Duodenal mucosa (tissue), 2 donors: ENCODE results near the gene DHCR24.

Experiments
- H3K27ac ChIP-seq: one replicate; pipeline ENCODE4 v1.7.0; 2013; ENCODE audit warnings: low read depth, low read length
- H3K27me3 ChIP-seq, 2 donors: one replicate each; pipeline ENCODE4 v1.7.0; 2013; ENCODE audit warnings: low read length in 2 of 2, control low read depth in 1 of 2; ENCODE audit not compliant: insufficient read depth in 2 of 2, control insufficient read depth in 1 of 2
- H3K36me3 ChIP-seq, 2 donors: one replicate each; pipeline ENCODE4 v1.7.0; 2013; ENCODE audit warnings: low read length in 2 of 2, control low read depth in 1 of 2; ENCODE audit not compliant: insufficient read depth in 2 of 2, control insufficient read depth in 1 of 2
- H3K4me1 ChIP-seq, 2 donors: one replicate each; pipeline ENCODE4 v1.7.0; 2013; ENCODE audit warnings: low read length in 2 of 2, control low read depth in 1 of 2; ENCODE audit not compliant: insufficient read depth in 2 of 2, control insufficient read depth in 1 of 2
- H3K4me3 ChIP-seq, 2 donors: one replicate each; pipeline ENCODE4 v1.7.0; 2013; ENCODE audit warnings: low read length in 2 of 2, low read depth in 1 of 2
- H3K9ac ChIP-seq, 2 donors: one replicate each; pipeline ENCODE4 v1.7.0; 2013; ENCODE audit warnings: low read length in 2 of 2, low read depth in 1 of 2
- H3K9me3 ChIP-seq, 2 donors: one replicate each; pipeline ENCODE4 v1.7.0; 2013; ENCODE audit warnings: low read length in 2 of 2, control low read depth in 1 of 2; ENCODE audit not compliant: control insufficient read depth in 1 of 2

The DHCR24 gene

DNA sequence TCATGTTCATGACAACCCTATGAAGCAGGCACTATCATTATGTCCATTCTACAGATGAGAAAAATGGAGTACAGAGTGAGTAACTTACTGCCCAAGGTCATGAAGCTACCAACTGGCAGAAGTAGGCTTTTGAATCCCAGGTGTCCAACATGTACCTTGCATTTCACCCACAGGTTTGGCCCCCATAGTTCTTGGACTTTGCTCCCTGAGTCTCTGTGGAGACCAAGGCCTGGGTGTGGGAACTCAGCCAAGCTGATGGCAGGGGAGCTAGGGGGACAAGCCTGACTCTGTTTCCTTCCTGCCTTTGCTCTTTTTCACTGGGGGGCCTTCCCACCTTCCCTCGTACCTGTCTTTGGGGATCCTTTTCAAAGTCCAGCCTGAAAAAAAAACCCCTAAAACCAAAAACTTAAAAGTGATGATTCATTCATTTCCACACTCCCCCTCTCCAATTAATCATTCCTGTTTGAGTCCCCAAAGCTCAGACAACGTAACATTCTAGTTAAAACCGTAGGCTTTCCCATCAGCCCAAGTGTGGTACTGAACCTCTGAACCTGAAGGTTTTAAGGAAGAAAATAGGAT, 77.4 kb downstream of the DHCR24 start:
- Histone ChIP-seq H3K36me3 (no peaks in the 10 kb centered on the region), H3K9me3 (no peaks in the 10 kb centered on the region)

GRCh38 chr1:54808443-54809207, 78.4 kb downstream of the DHCR24 start:
- H3K4me3 ChIP-seq = no peak overlapping the region
- H3K27me3 ChIP-seq = no peaks in the 10 kb centered on the region
- H3K9me3 ChIP-seq = no peaks in the 10 kb centered on the region
- no peaks in the 10 kb centered on the region for H3K36me3 ChIP-seq
- peaks cover 40 to 41% of the 10 kb centered on the region in 2 donors for H3K4me1 ChIP-seq
- no peak overlapping the region for H3K27ac ChIP-seq
- H3K9ac ChIP-seq = no peak overlapping the region

More for the DNA sequence above, 77.4 kb downstream of the DHCR24 start:
- Histone ChIP-seq H3K27me3 (no peaks in the 10 kb centered on the region), H3K27ac (no peak overlapping the region), H3K4me1 (peaks cover 37 to 43% of the 10 kb centered on the region in 2 donors), H3K4me3 (no peak overlapping the region), H3K9ac (no peak overlapping the region)

- peaks cover 33 to 34% of the 10 kb centered on the region in 2 donors for H3K4me1 ChIP-seq
- H3K9me3 ChIP-seq = no peaks in the 10 kb centered on the region
- H3K36me3 ChIP-seq = no peaks in the 10 kb centered on the region
- H3K9ac ChIP-seq = no peak overlapping the region
- no peaks in the 10 kb centered on the region for H3K27me3 ChIP-seq
- no peak overlapping the region for H3K27ac ChIP-seq
- H3K4me3 ChIP-seq = no peak overlapping the region
Observed at GRCh38 chr1:54807756-54808155, 79.2 kb downstream of the DHCR24 start.

GRCh38 chr1:54806931-54807611, 79.9 kb downstream of the DHCR24 start:
- Histone ChIP-seq H3K9ac (no peak overlapping the region), H3K9me3 (no peaks in the 10 kb centered on the region), H3K27ac (no peak overlapping the region), H3K4me1 (peaks cover 32 to 34% of the 10 kb centered on the region in 2 donors), H3K36me3 (no peaks in the 10 kb centered on the region), H3K27me3 (no peaks in the 10 kb centered on the region), H3K4me3 (no peak overlapping the region)

GRCh38 chr1:54805981-54806381, 81.0 kb downstream of the DHCR24 start:
- H3K27me3 ChIP-seq = no peaks in the 10 kb centered on the region

GRCh38 chr1:54805466-54805865, 81.5 kb downstream of the DHCR24 start:
- Histone ChIP-seq H3K9ac (no peak overlapping the region), H3K27me3 (no peaks in the 10 kb centered on the region), H3K9me3 (no peaks in the 10 kb centered on the region), H3K27ac (no peak overlapping the region), H3K4me1 (peaks cover 40% of the 10 kb centered on the region in 2 donors), H3K36me3 (no peaks in the 10 kb centered on the region), H3K4me3 (no peak overlapping the region)

More at GRCh38 chr1:54805981-54806381, 81.0 kb downstream of the DHCR24 start:
- Histone ChIP-seq H3K27ac (no peak overlapping the region), H3K9ac (no peak overlapping the region), H3K9me3 (no peaks in the 10 kb centered on the region), H3K4me3 (no peak overlapping the region), H3K36me3 (no peaks in the 10 kb centered on the region), H3K4me1 (peaks cover 40% of the 10 kb centered on the region in 2 donors)

- H3K27me3 ChIP-seq = no peaks in the 10 kb centered on the region
- no peak overlapping the region for H3K27ac ChIP-seq
- H3K9ac ChIP-seq = no peak overlapping the region
- no peak overlapping the region for H3K4me3 ChIP-seq
- H3K36me3 ChIP-seq = no peaks in the 10 kb centered on the region
- H3K4me1 ChIP-seq = peaks cover 44 to 48% of the 10 kb centered on the region in 2 donors
- H3K9me3 ChIP-seq = no peaks in the 10 kb centered on the region
Observed at GRCh38 chr1:54804471-54805132, 82.4 kb downstream of the DHCR24 start.

GRCh38 chr1:54803761-54804470, 83.1 kb downstream of the DHCR24 start:
- peaks cover 44 to 48% of the 10 kb centered on the region in 2 donors for H3K4me1 ChIP-seq
- no peaks in the 10 kb centered on the region for H3K27me3 ChIP-seq
- H3K36me3 ChIP-seq = no peaks in the 10 kb centered on the region

GRCh38 chr1:54800899-54801759, 85.9 kb downstream of the DHCR24 start, which contains the start of gene TTC22:
TSS of gene TTC22 (minus strand) at chr1:54801323. CDS start at chr1:54801163, 160 bp downstream.
- peak within 1 kb of the TSS; percentile 74 to 85 for H3K4me3 ChIP-seq
- no peaks in the 10 kb centered on the region for H3K9me3 ChIP-seq
- peak within 1 kb of the TSS; percentile 80 for H3K27ac ChIP-seq
- H3K4me1 ChIP-seq = peaks cover 60 to 69% of the 10 kb centered on the region in 2 donors
- no peaks in the 10 kb centered on the region for H3K36me3 ChIP-seq
- H3K9ac ChIP-seq = peak within 1 kb of the TSS; percentile 59 to 82
- no peaks in the 10 kb centered on the region for H3K27me3 ChIP-seq

More at GRCh38 chr1:54803761-54804470, 83.1 kb downstream of the DHCR24 start:
- no peak overlapping the region for H3K9ac ChIP-seq
- H3K4me3 ChIP-seq = no peak overlapping the region
- H3K9me3 ChIP-seq = no peaks in the 10 kb centered on the region
- H3K27ac ChIP-seq = no peak overlapping the region
